PC-9 (cell line): ENCODE data around the gene C1orf232. TPM values are rescaled to one million over a fixed set of nuclear protein-coding genes. Genes with fewer than 3 reads are reported as not detected.
A peak's percentile ranks its signal among the peaks of the same experiment; 100 is the strongest.

Experiments
- BruUV-seq: library from RNA; stranded (reverse); fragments of 400-500 nt; replicated peaks from 2 replicates; lab custom pipeline; 2021; lab: Mats Ljungman, UMichigan
- CTCF ChIA-PET: fragments of 300-600 bp; sonication (Branson Sonifier 250); formaldehyde crosslinking; loops from one replicate; lab custom pipeline; 2022; ENCODE audit warnings: antibody characterized with exemption; lab: Charles Lee
- POLR2A ChIA-PET: fragments of 300-600 bp; sonication (Branson Sonifier 250); formaldehyde crosslinking; loops from one replicate; lab custom pipeline; 2022; ENCODE audit warnings: antibody characterized with exemption; ENCODE audit not compliant: unreplicated experiment; lab: Charles Lee
- DNase-seq, 2 experiments: peaks; one replicate each; pipeline versions ENCODE4 v3.0.0 to v3.0.0-alpha.2; 2015 to 2022; ENCODE audit warnings: mixed read lengths in 1 of 2
- H2AFZ ChIP-seq: fragments of 200-600 bp; sonication (generic); 2 replicates; pipeline ENCODE4 v1.8.1; 2017; ENCODE audit warnings: antibody characterized with exemption
- H3F3A ChIP-seq: fragments of 200-600 bp; sonication (generic); 2 replicates; pipeline ENCODE4 v1.8.1; 2017; ENCODE audit warnings: antibody characterized with exemption, mild to moderate bottlenecking, low read depth; ENCODE audit not compliant: insufficient read depth
- H3K27ac ChIP-seq: fragments of 200-600 bp; sonication (generic); 2 replicates; pipeline ENCODE4 v1.6.1; 2016; ENCODE audit warnings: mixed run types
- H3K27me3 ChIP-seq: fragments of 200-600 bp; sonication (generic); 2 replicates; pipeline ENCODE4 v1.6.1; 2016; ENCODE audit warnings: low read depth, mixed run types; ENCODE audit not compliant: insufficient read depth
- H3K36me3 ChIP-seq: fragments of 200-600 bp; sonication (generic); 2 replicates; pipeline ENCODE4 v1.6.1; 2016; ENCODE audit warnings: low read depth, mixed run types
- H3K4me1 ChIP-seq: fragments of 200-600 bp; sonication (generic); replicated peaks from 2 replicates; pipeline ENCODE4 v1.6.1; 2016; ENCODE audit warnings: mixed run types; ENCODE audit not compliant: insufficient read depth
- H3K4me2 ChIP-seq: fragments of 200-600 bp; sonication (generic); 2 replicates; pipeline ENCODE4 v1.6.1; 2017; ENCODE audit warnings: mixed run types
- H3K4me3 ChIP-seq: fragments of 200-600 bp; sonication (generic); 2 replicates; pipeline ENCODE4 v1.6.1; 2016; ENCODE audit warnings: mixed run types
- H3K79me2 ChIP-seq: fragments of 200-600 bp; sonication (generic); 2 replicates; pipeline ENCODE4 v1.6.1; 2017; ENCODE audit warnings: low read depth, mixed run types
- H3K9me2 ChIP-seq: fragments of 200-600 bp; sonication (generic); 2 replicates; pipeline ENCODE4 v1.8.1; 2017; ENCODE audit warnings: mild to moderate bottlenecking; ENCODE audit not compliant: insufficient read depth
- H3K9me3 ChIP-seq: fragments of 200-600 bp; sonication (generic); 2 replicates; pipeline ENCODE4 v1.8.1; 2016; ENCODE audit warnings: low read depth; ENCODE audit not compliant: insufficient read depth
- H4K20me1 ChIP-seq: fragments of 200-600 bp; sonication (generic); 2 replicates; pipeline ENCODE4 v1.8.1; 2017; ENCODE audit not compliant: insufficient read depth
- CTCF ChIP-seq: fragments of 200-600 bp; sonication (generic); conservative IDR thresholded peaks from 2 replicates; pipeline ENCODE4 v1.6.1; 2017; ENCODE audit warnings: mixed run types, antibody characterized with exemption, mild to moderate bottlenecking, moderate library complexity
- EZH2 ChIP-seq: fragments of 200-600 bp; sonication (generic); IDR thresholded peaks from 2 replicates; pipeline ENCODE4 v1.8.0; 2017; ENCODE audit warnings: antibody characterized with exemption, low read depth
- intact Hi-C: fragments of 100-400 bp; cut with micrococcal nuclease; formaldehyde crosslinking; loops from one replicate; pipeline ENCODE4 v1.10.0; 2022; ENCODE audit not compliant: unreplicated experiment
- total RNA-seq: library from RNA; stranded (reverse); gene quantifications from 2 replicates; pipeline ENCODE4 v1.2.3, GENCODE V29; 2021

C1orf232 gene
- total RNA-seq, 1 experiment from 2014 or later, result not detected

- H3K4me3 ChIP-seq, result no peak overlapping the region
- no TSS peak for BruUV-seq
- no peaks in the 10 kb centered on the region for H3K9me3 ChIP-seq
- intact Hi-C loops, result no loop called here
- peaks cover 3% of the 10 kb centered on the region; the same call in 1 of the 2 replicates for H3K36me3 ChIP-seq
- no peak for TF ChIP-seq CTCF
- no peak for TF ChIP-seq EZH2
- H4K20me1 ChIP-seq, result no peaks in the 10 kb centered on the region
- H3F3A ChIP-seq, result peaks cover 24% of the 10 kb centered on the region
- no peaks in the 10 kb centered on the region for H3K9me2 ChIP-seq
- H3K27me3 ChIP-seq, result no peaks in the 10 kb centered on the region
- ChIA-PET CTCF (interaction anchor here (0.7 kb wide), 1 partner anchor 13 kb away, joined by 6 read pairs; no protein-coding TSS in a partner anchor), POLR2A (no interaction called here)
- peaks cover 30% of the 10 kb centered on the region for H3K4me1 ChIP-seq
- no peak overlapping the region for H2AFZ ChIP-seq
- H3K79me2 ChIP-seq, result peaks cover 3% of the 10 kb centered on the region
- H3K4me2 ChIP-seq, result no peak overlapping the region
- H3K27ac ChIP-seq, result no peak overlapping the region
- no peak for DNase-seq
Observed at GRCh38 chr1:26129778-26130177, 39.0 kb downstream of the C1orf232 start.

- Histone ChIP-seq H3K4me2 (peak overlapping the region; percentile 52), H3K27me3 (no peaks in the 10 kb centered on the region), H3K9me2 (no peaks in the 10 kb centered on the region), H4K20me1 (no peaks in the 10 kb centered on the region), H3F3A (peaks cover 39% of the 10 kb centered on the region), H3K36me3 (peaks cover 9% of the 10 kb centered on the region), H3K9me3 (no peaks in the 10 kb centered on the region), H2AFZ (no peak overlapping the region), H3K4me3 (no peak overlapping the region), H3K27ac (peak overlapping the region; percentile 95), H3K79me2 (peaks cover 21% of the 10 kb centered on the region), H3K4me1 (peaks cover 52% of the 10 kb centered on the region)
- BruUV-seq, result no TSS peak
- ChIA-PET CTCF (interaction anchor here (0.6 to 1.5 kb wide), 6 partner anchors 14 to 250 kb away, joined by 3 to 7 read pairs (median 4); no protein-coding TSS in a partner anchor), POLR2A (interaction anchor here (0.6 kb wide), 2 partner anchors 14 to 264 kb away, joined by 3 to 6 read pairs; no protein-coding TSS in a partner anchor)
- intact Hi-C loops, result no loop called here
- no peak for TF ChIP-seq CTCF
- no peak for TF ChIP-seq EZH2
- no peak for DNase-seq
Observed at GRCh38 chr1:26127235-26128163, 41.3 kb downstream of the C1orf232 start.

GRCh38 chr1:26126321-26127084 is 42.3 kb downstream of the C1orf232 start:
- CTCF ChIA-PET, result interaction anchor here (0.6 to 1.6 kb wide), 5 partner anchors 13 to 251 kb away, joined by 3 to 5 read pairs (median 4); no protein-coding TSS in a partner anchor
- TF ChIP-seq EZH2, result no peak
- no peak for TF ChIP-seq CTCF
- H3K9me3 ChIP-seq, result no peaks in the 10 kb centered on the region
- DNase-seq, result peak; percentile 67 to 97
- intact Hi-C loops, result loop anchor here (1.0 kb wide), 1 partner anchor 15 kb away; the partner anchor contains the start of gene PDIK1L
- H3K4me3 ChIP-seq, result peak overlapping the region; percentile 32; the same call in 1 of the 2 replicates
- H2AFZ ChIP-seq, result no peak overlapping the region
- peak overlapping the region; percentile 95 for H3K27ac ChIP-seq
- peaks cover 49% of the 10 kb centered on the region for H3F3A ChIP-seq
- H3K4me2 ChIP-seq, result peak overlapping the region; percentile 74
- H3K36me3 ChIP-seq, result peaks cover 16% of the 10 kb centered on the region
- POLR2A ChIA-PET, result interaction anchor here (0.5 to 0.7 kb wide), 11 partner anchors 13 to 893 kb away, joined by 3 to 9 read pairs (median 4); partner anchors contain the start of gene CRYBG2
- peaks cover 25% of the 10 kb centered on the region for H3K79me2 ChIP-seq
- peaks cover 62% of the 10 kb centered on the region for H3K4me1 ChIP-seq
- H3K9me2 ChIP-seq, result no peaks in the 10 kb centered on the region
- no peaks in the 10 kb centered on the region for H3K27me3 ChIP-seq
- TSS peak; percentile 62 for BruUV-seq
- no peaks in the 10 kb centered on the region for H4K20me1 ChIP-seq
